DMS79 treated with DMSO at 0.1 percent for 48 hours (cell line): ENCODE measurements around the gene CLDN14.

ENCODE experiments used
- DNase-seq: peaks from one replicate; lab custom pipeline; 2025; lab: John Stamatoyannopoulos, UW

CLDN14 gene

DNA sequence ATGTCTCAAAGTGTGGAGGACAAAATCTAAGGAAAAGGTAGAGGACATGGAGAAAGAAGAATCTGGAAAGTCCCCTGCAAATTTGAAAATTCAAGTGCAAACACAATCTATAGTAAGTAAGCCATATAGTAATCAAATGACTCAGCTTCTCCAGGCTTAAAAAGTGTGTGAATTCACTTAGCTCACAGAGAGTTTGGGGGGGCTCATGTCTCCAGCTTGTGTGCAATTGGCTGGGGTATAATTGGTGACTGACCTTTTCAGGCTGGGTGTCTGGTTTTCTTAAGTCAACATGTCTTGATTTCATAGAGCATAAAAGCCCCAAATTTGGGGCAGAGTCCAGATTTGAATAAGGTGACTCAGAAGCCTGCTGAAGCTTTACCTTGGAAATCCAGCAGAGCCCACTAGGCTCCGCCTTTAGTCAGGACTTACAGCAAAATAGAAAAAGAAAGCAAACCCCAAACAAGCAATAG lies 8.6 kb downstream of the CLDN14 start:
- DNase-seq, result no peak

DNA sequence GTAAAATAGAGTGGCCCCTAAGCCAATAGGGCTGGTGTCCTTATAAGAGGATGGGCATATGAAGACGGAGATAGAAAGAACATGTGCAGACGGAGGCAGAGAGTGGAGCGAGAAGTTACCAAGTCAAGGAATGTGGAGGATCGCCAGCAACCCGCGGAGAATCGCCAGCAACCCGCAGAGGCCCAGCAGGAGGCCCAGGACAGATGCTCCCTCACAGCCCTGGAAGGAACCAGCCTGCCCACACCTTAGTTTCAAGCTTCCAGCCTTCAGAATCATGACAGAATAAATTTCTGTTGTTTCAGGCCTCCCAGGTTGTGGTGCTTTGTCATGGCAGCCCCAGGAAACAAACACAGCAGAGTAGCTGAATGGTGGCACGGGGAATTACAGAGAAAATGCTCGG lies 9.6 kb downstream of the CLDN14 start:
- no peak for DNase-seq

DNA sequence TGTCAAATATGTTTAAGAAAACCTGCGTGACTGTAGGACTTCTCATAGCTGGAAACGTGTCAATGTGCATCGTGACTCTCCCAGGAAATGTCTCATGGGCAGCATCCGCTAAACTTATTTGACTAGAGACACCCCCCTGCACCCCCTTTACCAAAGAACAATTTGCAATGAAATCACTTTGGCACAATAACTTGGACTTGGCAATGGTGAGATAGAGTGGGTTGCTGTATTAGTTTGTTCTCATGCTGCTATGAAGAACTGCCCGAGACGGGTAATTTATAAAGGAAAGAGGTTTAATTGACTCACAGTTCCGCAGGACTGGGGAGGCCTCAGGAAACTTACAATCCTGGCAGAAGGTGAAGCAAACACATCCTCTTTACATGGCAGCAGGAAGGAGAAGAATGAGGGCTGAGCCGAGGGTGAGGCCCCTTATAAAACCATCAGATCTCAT lies 13.8 kb downstream of the CLDN14 start:
- DNase-seq, result no peak

DNA sequence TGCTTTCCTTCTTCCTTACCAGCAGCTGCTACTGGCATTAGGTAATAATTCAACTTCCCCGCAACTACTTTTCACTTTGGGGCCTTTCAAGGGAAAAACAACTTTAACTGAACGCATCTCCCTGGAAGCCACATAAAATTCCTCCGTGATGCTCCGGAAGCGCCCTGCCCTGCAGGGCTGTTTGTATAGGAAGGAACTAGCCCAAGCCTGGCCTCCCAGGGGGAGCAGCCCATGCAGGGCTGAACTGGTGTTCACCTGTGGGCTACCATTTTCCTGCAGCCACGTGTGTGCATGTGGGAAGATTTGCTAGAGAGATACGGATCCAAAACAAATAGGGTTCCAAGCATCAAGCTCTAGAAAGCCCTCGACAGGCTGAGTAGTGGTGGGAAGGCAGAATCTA lies 14.4 kb downstream of the CLDN14 start:
- DNase-seq, result no peak

DNA sequence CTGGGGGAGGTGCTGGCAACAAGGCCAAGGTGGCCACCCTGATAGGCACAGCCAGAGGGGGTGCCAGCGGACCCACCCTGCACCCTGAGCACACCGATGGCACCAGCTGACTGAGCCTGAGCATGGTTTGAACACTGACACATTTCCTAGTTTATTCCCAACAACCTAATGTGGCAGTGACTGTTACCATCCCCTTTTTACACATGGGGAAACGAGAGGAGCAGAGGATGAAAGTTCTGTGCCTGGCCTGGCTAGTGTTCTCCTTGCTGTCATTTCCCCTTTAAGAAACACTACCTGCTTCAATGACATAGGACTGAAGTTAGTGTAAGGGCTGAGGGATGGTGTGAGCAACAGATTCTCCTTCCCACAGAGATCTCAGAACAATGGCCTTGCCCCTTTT lies 15.3 kb downstream of the CLDN14 start:
- DNase-seq, result no peak

DNA sequence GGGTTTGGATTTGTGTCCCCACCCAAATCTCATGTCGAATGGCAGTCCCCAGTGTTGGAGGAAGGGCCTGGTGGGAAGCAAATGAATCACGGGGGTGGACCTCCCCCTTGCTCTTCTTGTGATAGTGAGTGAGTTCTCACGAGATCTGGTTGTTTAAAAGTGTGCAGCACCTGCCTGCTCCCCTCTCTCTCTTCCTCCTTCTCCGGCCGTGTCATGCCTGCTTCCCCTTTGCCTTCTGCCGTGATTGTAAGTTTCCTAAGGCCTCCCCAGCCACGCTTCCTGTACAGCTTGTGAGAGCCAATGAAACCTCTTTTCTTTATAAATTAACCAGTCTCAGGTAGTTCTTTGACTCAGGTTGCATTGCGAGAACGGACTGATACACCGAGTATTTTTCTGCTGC lies 15.9 kb downstream of the CLDN14 start:
- DNase-seq, result no peak

DNA sequence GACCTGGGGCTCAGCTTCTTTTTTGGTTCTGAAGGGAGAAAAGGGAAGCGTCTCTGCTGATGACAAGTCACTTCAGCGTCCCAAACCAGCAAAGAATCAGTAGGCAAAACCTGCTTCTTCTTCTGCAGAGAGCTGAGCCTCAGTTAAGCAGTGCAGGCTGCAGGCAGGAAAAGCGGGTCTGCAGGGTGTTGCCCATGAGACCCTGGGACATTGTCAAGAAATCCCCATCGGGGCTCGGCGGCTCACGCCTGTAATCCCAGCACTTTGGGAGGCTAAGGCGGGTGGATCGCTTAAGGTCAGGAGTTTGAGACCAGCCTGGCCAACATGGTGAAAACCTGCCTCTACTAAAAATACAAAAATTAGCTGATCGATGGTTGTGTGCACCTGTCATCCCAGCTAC lies 16.7 kb downstream of the CLDN14 start:
- no peak for DNase-seq

DNA sequence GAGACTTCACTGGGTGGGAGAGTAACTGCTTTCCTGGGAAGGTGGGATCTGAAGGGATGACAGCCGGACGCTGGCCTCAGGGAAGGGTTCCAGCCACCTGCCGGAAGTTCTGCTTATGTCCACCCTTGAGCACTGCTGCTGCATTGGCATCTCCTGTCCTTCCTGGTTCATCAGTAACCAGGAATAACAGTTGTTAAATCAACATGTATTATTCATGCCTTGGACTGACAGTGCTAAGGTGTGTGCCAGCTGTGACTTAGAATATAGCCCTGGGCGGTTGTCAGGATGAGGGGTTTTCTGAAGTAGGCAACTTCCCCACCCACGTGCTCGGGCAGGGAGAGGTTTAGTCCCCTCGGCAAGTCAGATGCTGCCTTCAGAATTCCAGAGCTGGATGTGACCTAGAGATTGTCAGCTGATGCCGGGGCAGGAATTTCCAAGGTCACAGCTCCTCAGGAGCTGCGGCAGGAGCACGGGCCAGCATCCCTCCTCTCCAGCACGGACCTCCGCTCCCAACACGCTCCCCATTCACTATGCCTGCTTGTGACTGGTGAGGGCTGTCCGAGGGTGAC lies 17.9 kb downstream of the CLDN14 start:
- DNase-seq, result no peak

DNA sequence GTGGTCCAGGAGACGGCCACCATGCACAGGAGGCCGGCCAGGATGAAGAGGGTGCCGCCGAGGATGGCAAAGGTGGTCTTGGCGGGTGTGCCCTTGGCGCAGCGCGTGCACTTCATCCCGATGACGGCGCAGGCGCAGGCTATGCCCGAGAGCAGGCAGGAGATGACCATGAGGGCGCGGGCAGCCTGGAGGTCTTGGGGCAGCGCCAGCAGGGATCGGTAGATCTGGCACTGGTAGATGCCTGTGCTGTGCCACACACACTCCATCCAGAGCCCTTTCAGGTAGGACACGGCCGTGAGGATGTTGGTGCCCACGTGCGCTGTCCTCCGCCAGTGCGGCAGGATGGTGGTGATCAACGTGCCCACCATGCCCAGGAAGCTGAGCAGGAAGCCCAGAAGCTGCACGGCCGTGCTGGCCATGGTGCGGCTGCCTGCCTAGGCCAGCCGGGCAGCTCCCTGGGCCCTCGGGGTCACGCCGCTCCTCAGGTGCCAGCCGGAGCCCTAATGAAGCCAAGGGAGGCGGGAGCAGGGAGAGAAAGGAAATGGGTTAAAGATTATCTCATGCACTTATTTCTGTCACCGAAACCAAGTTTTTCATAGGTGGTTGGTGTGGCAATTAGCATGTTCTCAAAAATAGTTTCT lies 18.5 kb downstream of the CLDN14 start:
- no peak for DNase-seq

DNA sequence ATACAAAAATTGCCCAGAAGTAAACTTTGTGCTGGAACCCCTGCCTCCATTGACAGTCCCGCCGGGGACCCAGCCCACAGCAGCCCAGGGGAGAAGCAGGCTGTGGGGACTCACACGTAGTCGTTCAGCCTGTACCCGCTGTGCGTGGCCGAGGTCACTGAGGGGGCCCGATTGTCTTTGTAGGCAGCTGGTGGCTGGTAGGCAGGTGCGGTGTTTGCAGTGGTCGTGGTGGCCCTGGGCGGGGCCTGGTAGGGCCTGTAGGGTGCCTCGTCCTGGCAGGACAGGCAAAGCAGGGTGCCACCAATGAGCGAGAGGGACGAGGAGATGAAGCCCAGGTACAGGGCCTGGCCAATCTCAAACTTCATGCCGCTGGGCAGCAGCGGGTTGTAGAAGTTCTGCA lies 19.1 kb downstream of the CLDN14 start:
- no peak for DNase-seq

DNA sequence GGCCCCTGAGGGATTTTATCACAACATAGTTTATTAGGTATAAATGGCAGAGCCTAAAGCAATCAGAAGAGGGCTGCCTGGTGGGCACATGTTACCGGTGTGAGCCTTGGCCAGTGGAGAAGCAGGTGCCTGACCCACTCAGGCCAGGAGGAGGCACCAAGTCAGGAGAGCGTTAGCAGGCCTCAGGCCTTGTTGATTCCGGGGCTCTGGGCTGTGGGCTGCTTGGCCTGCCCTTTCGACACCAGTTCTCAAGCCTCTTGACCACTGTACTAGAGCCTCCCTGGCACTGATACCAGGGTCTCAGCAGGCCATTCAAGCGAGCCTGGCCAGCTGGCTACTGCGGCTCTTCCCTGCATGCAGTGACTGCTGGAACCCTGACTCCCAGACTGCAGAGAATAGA lies 20.8 kb downstream of the CLDN14 start:
- DNase-seq, result no peak

DNA sequence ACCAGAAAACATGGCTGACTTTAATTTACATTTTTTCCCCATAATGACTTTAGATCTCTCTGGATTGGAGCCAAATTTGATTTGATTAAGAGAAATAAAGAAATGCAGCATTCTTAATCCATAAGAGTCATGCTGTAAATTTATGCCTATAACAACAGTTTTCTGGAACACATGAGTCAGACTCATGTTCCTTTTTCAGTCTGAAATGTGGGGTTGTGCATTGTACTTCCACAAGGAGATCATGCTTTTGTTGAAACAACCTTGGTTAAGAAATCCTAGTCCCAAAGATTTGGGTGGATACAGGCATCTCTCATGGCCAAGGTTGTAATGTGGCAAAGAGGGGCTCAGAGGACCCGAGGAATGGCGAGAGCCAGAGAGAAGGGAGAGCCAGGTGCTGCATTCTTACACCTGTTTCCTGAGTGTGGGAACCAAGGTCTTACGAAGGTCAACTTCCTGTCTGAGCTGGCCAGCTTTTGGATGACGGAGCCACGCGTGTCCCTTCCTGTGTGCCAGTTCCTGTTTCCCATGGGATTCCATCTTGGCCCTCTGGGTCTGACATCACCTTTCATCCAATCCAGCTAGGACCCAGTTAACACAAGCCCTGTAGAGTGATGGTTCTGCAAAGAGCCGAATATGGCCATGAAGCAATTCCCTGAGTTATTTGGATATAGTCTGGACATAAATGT lies 23.1 kb downstream of the CLDN14 start:
- no peak for DNase-seq

DNA sequence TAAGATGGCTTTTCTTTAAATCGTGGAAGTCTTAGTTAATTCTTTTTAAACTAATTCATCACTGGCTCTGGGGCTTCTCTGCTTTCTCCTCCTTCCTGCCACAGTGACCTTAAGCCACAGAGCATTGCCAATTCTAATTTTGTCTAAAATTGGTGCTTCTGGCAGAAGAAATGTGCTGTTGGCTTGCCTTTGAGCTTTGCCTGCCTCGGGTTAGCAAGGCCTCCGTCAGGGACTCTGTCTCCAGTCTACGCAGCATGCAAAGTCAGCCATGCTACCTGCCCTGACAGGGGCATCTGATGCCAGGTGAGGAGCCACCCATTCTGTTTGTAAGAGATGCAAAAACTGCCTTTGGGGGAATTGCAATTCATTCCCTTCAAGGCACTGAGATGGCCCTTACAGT lies 25.2 kb downstream of the CLDN14 start:
- no peak for DNase-seq

DNA sequence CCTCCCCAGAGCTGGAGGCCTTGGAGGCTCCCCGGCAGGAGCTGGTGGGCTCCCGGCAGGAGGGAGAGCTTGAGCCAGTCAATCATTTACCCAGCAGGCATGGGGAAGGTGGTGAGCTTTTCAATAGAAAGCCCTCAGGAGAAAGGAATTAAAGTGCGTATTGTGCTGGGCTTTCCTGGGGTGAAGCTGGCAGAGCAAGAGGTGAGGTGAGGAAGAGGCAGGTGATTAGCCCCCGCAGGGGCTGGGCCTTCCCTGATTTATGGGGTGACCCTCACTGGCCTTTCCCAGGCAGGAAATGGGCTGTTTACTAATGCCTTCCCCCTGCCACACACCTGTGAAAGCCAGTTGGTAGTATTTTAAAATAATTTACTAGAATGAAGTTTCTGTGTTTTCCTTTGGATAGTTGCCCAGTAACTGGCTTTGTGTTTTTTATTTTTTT lies 25.8 kb downstream of the CLDN14 start:
- no peak for DNase-seq

DNA sequence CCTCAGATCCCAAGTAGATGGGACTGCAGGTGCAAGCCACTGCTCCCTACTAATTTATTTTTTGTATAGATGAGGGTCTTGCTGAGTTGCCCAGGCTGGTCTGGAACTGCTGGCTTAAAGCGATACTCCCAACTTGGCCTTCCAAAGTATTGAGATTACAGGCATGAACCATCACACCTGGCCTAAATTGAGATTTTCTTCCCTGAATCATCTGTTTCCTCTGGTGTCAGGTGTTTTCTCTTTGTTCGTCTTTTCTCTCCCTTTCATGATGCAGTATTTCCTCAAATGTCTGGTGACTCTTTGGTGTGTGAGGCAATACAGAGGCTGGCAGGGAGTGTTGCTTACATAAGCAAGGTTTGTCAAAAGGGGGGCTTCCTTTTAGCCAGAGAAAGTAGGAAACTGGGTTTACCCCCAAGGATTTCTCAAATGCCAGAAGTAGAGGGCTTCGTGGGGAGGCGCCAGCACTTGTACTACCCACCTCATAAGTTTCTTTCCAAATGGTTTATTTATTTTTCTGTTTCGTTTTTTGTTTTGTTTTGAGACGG lies 27.6 kb downstream of the CLDN14 start:
- no peak for DNase-seq

DNA sequence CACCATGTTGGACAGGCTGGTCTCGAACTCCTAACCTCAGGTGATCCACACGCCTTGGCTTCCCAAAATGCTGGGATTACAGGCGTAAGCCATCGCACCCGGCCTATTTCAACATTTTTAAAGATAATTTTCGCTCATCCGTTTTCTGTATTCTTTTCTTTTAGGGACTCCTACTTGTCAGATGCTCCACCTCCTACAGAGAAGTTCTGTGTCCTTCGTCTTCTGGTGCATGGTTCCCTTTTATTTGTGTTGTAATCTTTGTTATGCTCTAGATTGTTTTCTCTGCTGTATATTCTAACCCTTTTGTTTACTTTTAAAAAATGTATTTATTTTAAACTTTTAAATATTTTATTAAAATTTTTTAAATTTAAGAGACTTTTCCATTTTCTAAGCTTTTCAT lies 28.4 kb downstream of the CLDN14 start:
- no peak for DNase-seq

DNA sequence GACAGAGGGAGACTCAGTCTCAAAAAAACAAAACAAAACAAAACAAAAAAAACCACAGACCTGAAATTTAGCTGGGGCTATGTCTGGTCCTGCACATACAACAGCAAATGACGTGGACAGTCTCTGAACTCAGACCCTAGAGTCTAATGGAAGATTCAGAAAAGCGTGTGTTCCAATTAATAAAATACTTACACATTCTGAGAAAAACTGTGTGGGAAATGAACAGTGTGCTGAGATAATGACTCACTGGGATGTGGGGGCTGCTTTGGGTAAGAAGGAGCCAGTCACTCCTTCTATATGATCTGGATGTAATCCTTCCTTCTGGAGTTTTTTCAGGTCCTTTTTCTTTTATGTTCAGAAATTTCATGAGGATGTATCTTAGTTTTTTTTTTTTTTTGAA lies 29.4 kb downstream of the CLDN14 start:
- no peak for DNase-seq

DNA sequence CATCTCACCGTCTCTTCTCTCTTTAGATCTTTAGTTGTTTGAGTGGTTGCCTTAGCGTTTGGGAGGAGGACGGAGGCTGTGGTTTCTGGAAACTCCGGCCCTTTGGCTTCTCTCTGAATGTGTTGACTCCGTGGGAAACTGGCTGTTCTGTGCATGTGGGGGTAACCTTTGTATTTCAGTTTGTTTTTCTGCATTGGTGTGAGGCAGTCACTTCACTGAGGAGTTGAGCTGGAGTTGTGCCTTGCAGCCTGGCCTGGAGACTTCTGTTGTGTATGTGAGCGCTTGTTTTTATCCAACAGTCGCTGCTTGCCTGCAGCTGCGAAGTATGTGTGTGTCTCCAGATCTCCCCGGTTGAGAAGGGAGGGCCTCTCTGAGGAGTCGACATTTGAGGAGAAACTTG lies 33.6 kb downstream of the CLDN14 start:
- no peak for DNase-seq

DNA sequence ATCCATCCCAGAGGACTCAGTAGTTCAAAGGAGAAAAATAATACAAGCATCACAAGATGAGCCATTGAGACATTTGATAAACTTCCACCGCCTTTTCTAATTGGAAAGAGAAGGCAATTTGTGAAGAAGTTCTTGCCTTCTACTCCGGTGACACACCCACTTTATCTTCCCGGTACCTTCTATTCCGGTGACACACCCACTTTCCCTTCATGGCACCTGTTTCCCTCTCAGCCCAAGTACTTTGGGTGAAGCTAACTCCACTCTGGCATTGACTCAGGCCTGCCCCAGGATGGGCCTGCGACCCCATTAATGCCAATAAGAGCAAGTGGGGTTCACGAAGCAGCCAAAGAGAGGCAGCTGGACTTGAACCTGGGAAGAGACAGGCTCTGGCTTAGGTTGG lies 38.2 kb downstream of the CLDN14 start:
- no peak for DNase-seq

DNA sequence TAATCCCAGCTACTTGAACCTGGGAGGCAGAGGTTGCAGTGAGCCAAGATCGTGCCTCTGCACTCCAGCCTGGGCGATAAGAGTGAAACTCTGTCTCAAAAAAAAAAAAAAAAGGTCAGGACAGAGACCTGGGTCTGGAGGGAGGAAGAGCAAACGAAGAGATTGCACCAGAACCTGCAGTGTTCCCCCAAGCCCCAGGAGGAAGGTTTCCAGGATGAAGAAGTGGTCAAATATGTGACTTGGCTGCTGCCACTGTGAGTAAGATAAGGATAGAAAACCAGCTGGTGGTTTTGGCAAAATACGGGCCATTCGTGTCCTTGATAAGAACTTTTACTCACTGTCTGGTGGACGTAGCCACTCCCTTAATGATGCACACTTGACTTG lies 42.2 kb downstream of the CLDN14 start:
- no peak for DNase-seq

DNA sequence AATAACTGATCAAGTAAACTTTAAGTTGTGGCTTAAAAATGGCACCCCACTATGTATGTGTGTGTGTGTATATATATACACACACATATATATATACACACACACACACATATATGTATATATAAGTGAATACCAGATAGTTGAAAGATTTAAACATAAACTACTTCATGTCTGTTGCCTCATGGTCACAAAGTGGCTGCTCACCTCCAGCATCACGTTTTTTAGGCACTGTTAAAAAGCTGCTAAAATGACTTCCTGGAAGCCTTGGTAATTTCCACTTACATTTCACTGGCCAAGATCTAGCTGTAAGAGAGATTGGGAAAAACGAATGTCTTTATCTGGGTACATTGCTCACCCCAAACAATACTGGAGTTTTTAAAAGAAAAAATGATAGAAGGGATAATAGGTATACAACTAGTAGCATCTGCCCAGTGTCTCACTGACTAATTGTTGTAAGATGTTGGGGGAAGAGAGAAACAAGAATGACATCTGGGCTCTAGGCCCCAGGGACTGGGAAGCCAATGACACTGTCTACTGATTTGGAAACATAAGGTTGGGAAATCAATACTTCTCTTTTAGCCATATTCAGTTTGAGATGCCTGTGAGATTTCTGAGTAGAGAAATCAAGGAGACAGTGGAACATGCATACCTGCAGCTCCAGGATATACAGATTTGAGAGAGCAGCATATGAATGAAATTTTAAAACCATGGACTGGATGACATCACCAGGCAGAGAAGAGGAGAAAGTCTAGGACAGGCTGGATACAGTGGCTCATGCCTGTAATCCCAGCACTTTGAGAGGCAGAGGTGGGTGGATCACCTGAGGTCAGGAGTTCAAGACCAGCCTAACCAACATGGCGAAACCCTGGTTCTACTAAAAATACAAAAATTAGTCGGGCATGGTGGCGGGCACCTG lies 42.8 kb downstream of the CLDN14 start:
- DNase-seq, result no peak

DNA sequence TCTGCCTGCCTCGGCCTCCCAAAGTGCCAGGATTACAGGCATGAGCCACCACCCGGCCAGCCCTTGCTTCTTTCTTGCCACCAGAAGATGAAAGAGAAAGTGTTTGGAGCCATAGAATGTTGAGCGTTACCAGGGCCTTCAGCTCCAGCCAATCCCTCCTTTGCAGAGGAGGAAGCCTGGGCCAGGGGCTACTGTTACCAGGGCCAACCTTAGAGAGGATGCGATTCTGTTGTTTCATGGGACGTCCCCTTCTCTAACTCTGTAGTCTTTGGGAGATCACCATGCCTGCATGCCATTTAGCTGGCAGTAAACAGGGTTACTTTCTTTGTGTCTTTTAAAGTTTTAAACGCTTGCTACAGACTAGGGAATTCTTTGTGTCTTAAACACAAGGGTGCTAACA lies 45.8 kb downstream of the CLDN14 start:
- no peak for DNase-seq
